ENCODE data around the gene CLSTN2.

The CLSTN2 gene

GRCh38 chr3:140467796-140468315, 532.9 kb downstream of the CLSTN2 start:
- H3K9me3 ChIP-seq (ENCODE audit: control insufficient read depth, insufficient read depth, low read length), result no peaks in the 10 kb centered on the region
- TF ChIP-seq CTCF (IDR thresholded peaks at IDR 0.05; ENCODE audit: low read depth, low read length, poor library complexity, severe bottlenecking) (no peak), EZH2phosphoT487 (IDR thresholded peaks at IDR 0.05; ENCODE audit: borderline replicate concordance, low read length) (no peak)
- H3K4me2 ChIP-seq (ENCODE audit: low read length), result no peak overlapping the region
- no peaks in the 10 kb centered on the region for H3K9me2 ChIP-seq (replicated peaks; ENCODE audit: control insufficient read depth, low read length)
- no peaks in the 10 kb centered on the region for H3K36me3 ChIP-seq (ENCODE audit: control insufficient read depth, low read length)
- no peaks in the 10 kb centered on the region for H3K4me1 ChIP-seq (ENCODE audit: control insufficient read depth, low read length)
- H3K27ac ChIP-seq (ENCODE audit: low read depth, low read length), result no peak overlapping the region
- H3K27me3 ChIP-seq (ENCODE audit: control insufficient read depth, low read length), result no peaks in the 10 kb centered on the region; the same call in none of the 2 replicates
- H3F3A ChIP-seq (ENCODE audit: control insufficient read depth, insufficient read depth), result no peaks in the 10 kb centered on the region
- H3K79me2 ChIP-seq (ENCODE audit: control insufficient read depth, low read length), result no peaks in the 10 kb centered on the region
- H4K20me1 ChIP-seq (ENCODE audit: control insufficient read depth, insufficient read depth, low read depth, low read length), result no peaks in the 10 kb centered on the region
- H3K4me3 ChIP-seq (ENCODE audit: low read length), result no peak overlapping the region

- Histone ChIP-seq H3K9me3 (ENCODE audit: control insufficient read depth, insufficient read depth, low read length) (no peaks in the 10 kb centered on the region), H3K4me3 (ENCODE audit: low read length) (no peak overlapping the region), H4K20me1 (ENCODE audit: control insufficient read depth, insufficient read depth, low read depth, low read length) (no peaks in the 10 kb centered on the region), H3K4me2 (ENCODE audit: low read length) (no peak overlapping the region), H3K79me2 (ENCODE audit: control insufficient read depth, low read length) (no peaks in the 10 kb centered on the region), H3F3A (ENCODE audit: control insufficient read depth, insufficient read depth) (no peaks in the 10 kb centered on the region), H3K27me3 (ENCODE audit: control insufficient read depth, low read length) (no peaks in the 10 kb centered on the region; the same call in none of the 2 replicates), H3K4me1 (ENCODE audit: control insufficient read depth, low read length) (no peaks in the 10 kb centered on the region), H3K36me3 (ENCODE audit: control insufficient read depth, low read length) (no peaks in the 10 kb centered on the region), H3K27ac (ENCODE audit: low read depth, low read length) (no peak overlapping the region), H3K9me2 (replicated peaks; ENCODE audit: control insufficient read depth, low read length) (no peaks in the 10 kb centered on the region)
- TF ChIP-seq EZH2phosphoT487 (IDR thresholded peaks at IDR 0.05; ENCODE audit: borderline replicate concordance, low read length) (no peak), CTCF (IDR thresholded peaks at IDR 0.05; ENCODE audit: low read depth, low read length, poor library complexity, severe bottlenecking) (no peak)
Observed at GRCh38 chr3:140468407-140468806, 533.4 kb downstream of the CLSTN2 start.

- no peak for TF ChIP-seq CTCF (IDR thresholded peaks at IDR 0.05; ENCODE audit: low read depth, low read length, poor library complexity, severe bottlenecking)
- TF ChIP-seq EZH2phosphoT487 (IDR thresholded peaks at IDR 0.05; ENCODE audit: borderline replicate concordance, low read length), result no peak
- Histone ChIP-seq H3F3A (ENCODE audit: control insufficient read depth, insufficient read depth) (no peaks in the 10 kb centered on the region), H3K27ac (ENCODE audit: low read depth, low read length) (no peak overlapping the region), H3K4me1 (ENCODE audit: control insufficient read depth, low read length) (no peaks in the 10 kb centered on the region), H3K36me3 (ENCODE audit: control insufficient read depth, low read length) (no peaks in the 10 kb centered on the region), H3K27me3 (ENCODE audit: control insufficient read depth, low read length) (no peaks in the 10 kb centered on the region; the same call in none of the 2 replicates), H3K79me2 (ENCODE audit: control insufficient read depth, low read length) (no peaks in the 10 kb centered on the region), H3K9me3 (ENCODE audit: control insufficient read depth, insufficient read depth, low read length) (no peaks in the 10 kb centered on the region), H3K4me2 (ENCODE audit: low read length) (no peak overlapping the region), H3K4me3 (ENCODE audit: low read length) (no peak overlapping the region), H3K9me2 (replicated peaks; ENCODE audit: control insufficient read depth, low read length) (no peaks in the 10 kb centered on the region), H4K20me1 (ENCODE audit: control insufficient read depth, insufficient read depth, low read depth, low read length) (no peaks in the 10 kb centered on the region)
Observed at GRCh38 chr3:140469491-140469890, 534.5 kb downstream of the CLSTN2 start.

All from DOHH2 (cell line).